Caco-2 (cell line): Measurements from ENCODE around the gene PBX2. TPM values are rescaled to one million over a fixed set of nuclear protein-coding genes. Genes with fewer than 3 reads are reported as not detected.

ENCODE experiments used
- BruUV-seq: library from RNA; stranded (reverse); fragments of 400-500 nt; replicated peaks from 2 replicates; lab custom pipeline; 2021; lab: Mats Ljungman, UMichigan
- CTCF ChIA-PET: fragments of 300-600 bp; sonication (Branson Sonifier 250); formaldehyde crosslinking; loops from one replicate; lab custom pipeline; 2022; ENCODE audit warnings: antibody characterized with exemption; lab: Charles Lee
- POLR2A ChIA-PET: fragments of 300-600 bp; sonication (Branson Sonifier 250); formaldehyde crosslinking; loops from one replicate; lab custom pipeline; 2022; ENCODE audit warnings: antibody characterized with exemption; lab: Charles Lee
- DNase-seq, 2 experiments: peaks; one replicate each; pipeline versions ENCODE4 v3.0.0 to v3.0.0-alpha.2; 2020 to 2022
- H3K27me3 ChIP-seq: replicated peaks from 2 replicates; pipeline ENCODE4 v1.6.0; 2011; ENCODE audit warnings: low read length; ENCODE audit not compliant: control insufficient read depth, insufficient read depth
- H3K36me3 ChIP-seq: 2 replicates; pipeline ENCODE4 v1.5.1; 2011; ENCODE audit warnings: low read length; ENCODE audit not compliant: control insufficient read depth, insufficient read depth
- H3K4me1 ChIP-seq: fragments of 250-450 bp; sonication (Bioruptor Pico); 2 replicates; pipeline ENCODE4 v1.5.1; 2020; ENCODE audit warnings: mild to moderate bottlenecking
- H3K4me3 ChIP-seq: 2 replicates; pipeline ENCODE4 v1.5.1; 2011; ENCODE audit warnings: low read depth, mild to moderate bottlenecking, control low read depth, low read length
- H3K9me3 ChIP-seq: fragments of 250-450 bp; sonication (Bioruptor Pico); 2 replicates; pipeline ENCODE4 v1.5.1; 2020; ENCODE audit warnings: mild to moderate bottlenecking, moderate library complexity
- H3K27ac Mint-ChIP-seq: one replicate; pipeline ENCODE4 v1.8.0; 2022; ENCODE audit warnings: mixed read lengths; ENCODE audit not compliant: unreplicated experiment
- H3K27me3 Mint-ChIP-seq: one replicate; pipeline ENCODE4 v1.8.0; 2022; ENCODE audit warnings: mixed read lengths; ENCODE audit not compliant: insufficient read depth, unreplicated experiment
- H3K36me3 Mint-ChIP-seq: one replicate; pipeline ENCODE4 v1.8.0; 2022; ENCODE audit warnings: mild to moderate bottlenecking, mixed read lengths; ENCODE audit not compliant: insufficient read depth, unreplicated experiment
- H3K4me1 Mint-ChIP-seq: one replicate; pipeline ENCODE4 v1.8.0; 2022; ENCODE audit warnings: low read depth, mixed read lengths; ENCODE audit not compliant: unreplicated experiment
- H3K4me3 Mint-ChIP-seq: one replicate; pipeline ENCODE4 v1.8.0; 2022; ENCODE audit warnings: mild to moderate bottlenecking, moderate library complexity, mixed read lengths; ENCODE audit not compliant: unreplicated experiment
- H3K9me3 Mint-ChIP-seq: one replicate; pipeline ENCODE4 v1.8.0; 2022; ENCODE audit warnings: mixed read lengths; ENCODE audit not compliant: unreplicated experiment
- CTCF ChIP-seq, 2 experiments: fragments of 200-600 bp in 1 of 2; IDR thresholded peaks; 1 replicate in 1 of 2; 2 replicates in 1 of 2; pipeline versions ENCODE4 v1.5.1 to v1.8.0; 2011 to 2022; ENCODE audit warnings: antibody characterized with exemption in 1 of 2, control low read depth in 1 of 2, inconsistent platforms in 1 of 2, low read depth in 1 of 2, low read length in 1 of 2, mild to moderate bottlenecking in 1 of 2, moderate library complexity in 1 of 2; ENCODE audit not compliant: insufficient read depth in 1 of 2, severe bottlenecking in 1 of 2, unreplicated experiment in 1 of 2
- intact Hi-C: fragments of 100-400 bp; cut with micrococcal nuclease; formaldehyde crosslinking; loops from one replicate; pipeline ENCODE4 v1.10.0; 2022; ENCODE audit not compliant: unreplicated experiment
- total RNA-seq: library from RNA; stranded (reverse); gene quantifications from 2 replicates; pipeline ENCODE4 v1.2.3, GENCODE V29; 2022

Gene PBX2
- total RNA-seq, 1 experiment from 2014 or later: 96.3 TPM

- TF ChIP-seq CTCF (IDR thresholded peaks at IDR 0.05; ENCODE audit: insufficient read depth in 1 of 2, low read depth in 1 of 2, low read length in 1 of 2, severe bottlenecking in 1 of 2, unreplicated experiment in 1 of 2): no peak
- no peak for DNase-seq
- H3K4me3 ChIP-seq: no peak overlapping the region
- Mint-ChIP-seq H3K4me1 (peaks cover 19% of the 10 kb centered on the region), H3K4me3 (no peak overlapping the region), H3K36me3 (peaks cover 70% of the 10 kb centered on the region), H3K9me3 (no peaks in the 10 kb centered on the region), H3K27ac (no peak overlapping the region), H3K27me3 (no peaks in the 10 kb centered on the region)
- H3K9me3 ChIP-seq: no peaks in the 10 kb centered on the region
- ChIA-PET POLR2A (no interaction called here), CTCF (no interaction called here)
- intact Hi-C loops: no loop called here
- no peaks in the 10 kb centered on the region for H3K27me3 ChIP-seq
- peaks cover 24% of the 10 kb centered on the region for H3K4me1 ChIP-seq
- no TSS peak for BruUV-seq
- peaks cover 7% of the 10 kb centered on the region for H3K36me3 ChIP-seq
Measured at GRCh38 chr6:32156891-32157290, 33.1 kb downstream of the PBX2 start.

GRCh38 chr6:32154514-32155161 is 35.4 kb downstream of the PBX2 start:
- Histone ChIP-seq H3K36me3 (peaks cover 6% of the 10 kb centered on the region), H3K9me3 (no peaks in the 10 kb centered on the region), H3K4me3 (peak overlapping the region; percentile 90), H3K4me1 (peaks cover 24% of the 10 kb centered on the region), H3K27me3 (no peaks in the 10 kb centered on the region)
- no TSS peak for BruUV-seq
- ChIA-PET CTCF (interaction anchor here (0.8 to 1.1 kb wide), 5 partner anchors 10 to 114 kb away, joined by 3 to 11 read pairs (median 3); partner anchors contain the start of genes ATF6B and EGFL8), POLR2A (interaction anchor here (0.5 kb wide), 1 partner anchor 16 kb away, joined by 3 read pairs; no protein-coding TSS in a partner anchor)
- Mint-ChIP-seq H3K4me1 (peaks cover 19% of the 10 kb centered on the region), H3K4me3 (peak overlapping the region; percentile 86), H3K27ac (peak overlapping the region; percentile 96), H3K36me3 (peaks cover 55% of the 10 kb centered on the region), H3K9me3 (no peaks in the 10 kb centered on the region), H3K27me3 (no peaks in the 10 kb centered on the region)
- peak; percentile 71 to 80 for TF ChIP-seq CTCF (IDR thresholded peaks at IDR 0.05; ENCODE audit: insufficient read depth in 1 of 2, low read depth in 1 of 2, low read length in 1 of 2, severe bottlenecking in 1 of 2, unreplicated experiment in 1 of 2)
- DNase-seq: peak; percentile 83
- intact Hi-C loops: loop anchor here (1.0 kb wide), 5 partner anchors 14 to 93 kb away; partner anchors contain the start of gene RNF5

GRCh38 chr6:32153564-32154513 is 36.2 kb downstream of the PBX2 start, which contains the start of gene PPT2:
PPT2 (plus strand) TSS chr6:32154141; CDS start chr6:32154595, 454 bp downstream.
- BruUV-seq: TSS peak; percentile 41
- no peaks in the 10 kb centered on the region for H3K9me3 ChIP-seq
- Mint-ChIP-seq H3K27ac (peak within 1 kb of the TSS; percentile 96), H3K4me1 (peaks cover 18% of the 10 kb centered on the region), H3K36me3 (peaks cover 47% of the 10 kb centered on the region), H3K4me3 (peak within 1 kb of the TSS; percentile 86), H3K27me3 (no peaks in the 10 kb centered on the region), H3K9me3 (no peaks in the 10 kb centered on the region)
- H3K4me1 ChIP-seq: peaks cover 24% of the 10 kb centered on the region
- ChIA-PET CTCF (interaction anchor here (0.6 to 1.6 kb wide), 11 partner anchors 9 to 113 kb away, joined by 3 to 11 read pairs (median 4); partner anchors contain the start of genes ATF6B, EGFL8 and FKBPL), POLR2A (interaction anchor here (0.5 to 1.5 kb wide), 5 partner anchors 15 to 818 kb away, joined by 3 to 13 read pairs (median 5); partner anchors contain the start of gene FKBPL)
- peak within 1 kb of the TSS; percentile 90 for H3K4me3 ChIP-seq
- DNase-seq: peak; percentile 86 to 88
- TF ChIP-seq CTCF (IDR thresholded peaks at IDR 0.05; ENCODE audit: insufficient read depth in 1 of 2, low read depth in 1 of 2, low read length in 1 of 2, severe bottlenecking in 1 of 2, unreplicated experiment in 1 of 2): peak; percentile 43 to 45
- peaks cover 6% of the 10 kb centered on the region for H3K36me3 ChIP-seq
- H3K27me3 ChIP-seq: no peaks in the 10 kb centered on the region
- intact Hi-C loops: loop anchor here (1.0 kb wide), 6 partner anchors 14 to 93 kb away; partner anchors contain the start of genes FKBPL and RNF5
